H9 (cell line): ENCODE data around the gene CXCL10. TPM values are rescaled to one million over a fixed set of nuclear protein-coding genes. Genes with fewer than 3 reads are reported as not detected.

ENCODE experiments used
- DNase-seq: peaks from one replicate; pipeline ENCODE4 v3.0.0-alpha.2; 2017
- H2AFZ ChIP-seq: one replicate; pipeline ENCODE4 v1.6.1; 2013; ENCODE audit warnings: mild to moderate bottlenecking, low read length, control low read depth, moderate library complexity
- H2AK5ac ChIP-seq: 2 replicates; pipeline ENCODE4 v1.6.1; 2013; ENCODE audit warnings: low read length, control low read depth, mixed read lengths; ENCODE audit not compliant: insufficient read length
- H2BK120ac ChIP-seq: one replicate; pipeline ENCODE4 v1.6.1; 2013; ENCODE audit warnings: low read depth, mild to moderate bottlenecking, low read length, control low read depth, inconsistent platforms; ENCODE audit not compliant: poor library complexity, severe bottlenecking
- H2BK12ac ChIP-seq: 2 replicates; pipeline ENCODE4 v1.6.1; 2013; ENCODE audit warnings: low read length, control low read depth, mixed read lengths, low read depth; ENCODE audit not compliant: insufficient read length
- H2BK15ac ChIP-seq: 2 replicates; pipeline ENCODE4 v1.6.1; 2013; ENCODE audit warnings: low read depth, low read length, control low read depth
- H2BK20ac ChIP-seq: one replicate; pipeline ENCODE4 v1.6.1; 2013; ENCODE audit warnings: low read depth, mild to moderate bottlenecking, low read length, control low read depth, inconsistent platforms; ENCODE audit not compliant: poor library complexity, severe bottlenecking
- H2BK5ac ChIP-seq: 2 replicates; pipeline ENCODE4 v1.6.1; 2013; ENCODE audit warnings: low read length, control low read depth, mixed read lengths; ENCODE audit not compliant: insufficient read length
- H3K14ac ChIP-seq: 2 replicates; pipeline ENCODE4 v1.6.1; 2013; ENCODE audit warnings: low read length, control low read depth; ENCODE audit not compliant: insufficient read depth
- H3K18ac ChIP-seq: 2 replicates; pipeline ENCODE4 v1.6.1; 2013; ENCODE audit warnings: low read depth, mild to moderate bottlenecking, mixed read lengths, low read length, control low read depth; ENCODE audit not compliant: insufficient read length
- H3K23ac ChIP-seq: 2 replicates; pipeline ENCODE4 v1.6.1; 2013; ENCODE audit warnings: low read length, control low read depth, mixed read lengths, low read depth; ENCODE audit not compliant: insufficient read length
- H3K23me2 ChIP-seq: 2 replicates; pipeline ENCODE4 v1.6.1; 2013; ENCODE audit warnings: low read depth, mild to moderate bottlenecking, mixed read lengths, low read length, control low read depth; ENCODE audit not compliant: insufficient read length, poor library complexity, severe bottlenecking
- H3K27ac ChIP-seq: 2 replicates; pipeline ENCODE4 v1.5.1; 2013; ENCODE audit warnings: low read length, control low read depth, mixed read lengths, low read depth; ENCODE audit not compliant: insufficient read length
- H3K27me3 ChIP-seq: 2 replicates; pipeline ENCODE4 v1.6.1; 2013; ENCODE audit warnings: low read length, control low read depth, inconsistent platforms; ENCODE audit not compliant: insufficient read depth
- H3K4ac ChIP-seq: 2 replicates; pipeline ENCODE4 v1.6.1; 2013; ENCODE audit warnings: low read depth, mild to moderate bottlenecking, control low read depth, inconsistent platforms, low read length, moderate library complexity
- H3K4me1 ChIP-seq: 2 replicates; pipeline ENCODE4 v1.6.1; 2013; ENCODE audit warnings: low read length, control low read depth, inconsistent platforms; ENCODE audit not compliant: insufficient read depth
- H3K4me2 ChIP-seq: 2 replicates; pipeline ENCODE4 v1.6.1; 2013; ENCODE audit warnings: low read length, control low read depth, mixed read lengths; ENCODE audit not compliant: insufficient read length, insufficient read depth
- H3K56ac ChIP-seq: 2 replicates; pipeline ENCODE4 v1.6.1; 2013; ENCODE audit warnings: low read depth, mild to moderate bottlenecking, mixed read lengths, low read length, control low read depth; ENCODE audit not compliant: insufficient read length
- H3K79me1 ChIP-seq: 2 replicates; pipeline ENCODE4 v1.6.1; 2013; ENCODE audit warnings: low read depth, mild to moderate bottlenecking, moderate library complexity, low read length, control low read depth, inconsistent platforms; ENCODE audit not compliant: insufficient read depth, poor library complexity, severe bottlenecking
- H3K79me2 ChIP-seq: 2 replicates; pipeline ENCODE4 v1.6.1; 2013; ENCODE audit warnings: low read length, control low read depth, inconsistent platforms; ENCODE audit not compliant: insufficient read depth
- H3K9ac ChIP-seq: 2 replicates; pipeline ENCODE4 v1.6.1; 2013; ENCODE audit warnings: low read length, control low read depth, mixed read lengths; ENCODE audit not compliant: insufficient read length; ENCODE audit errors: extremely low read depth
- H3K9me3 ChIP-seq: one replicate; pipeline ENCODE4 v1.6.1; 2013; ENCODE audit warnings: low read depth, low read length, inconsistent platforms; ENCODE audit not compliant: control insufficient read depth
- H3T11ph ChIP-seq: one replicate; pipeline ENCODE4 v1.6.1; 2013; ENCODE audit warnings: mild to moderate bottlenecking, low read length, control low read depth, inconsistent platforms
- H4K20me1 ChIP-seq: one replicate; pipeline ENCODE4 v1.6.1; 2013; ENCODE audit not compliant: control insufficient read depth, insufficient read length, insufficient read depth
- H4K5ac ChIP-seq: 2 replicates; pipeline ENCODE4 v1.6.1; 2013; ENCODE audit warnings: low read depth, mild to moderate bottlenecking, mixed read lengths, low read length, control low read depth; ENCODE audit not compliant: insufficient read length
- H4K8ac ChIP-seq: replicated peaks from 2 replicates; pipeline ENCODE4 v1.6.1; 2013; ENCODE audit warnings: low read length, control low read depth, mixed read lengths, low read depth; ENCODE audit not compliant: insufficient read length
- H4K91ac ChIP-seq: 2 replicates; pipeline ENCODE4 v1.6.1; 2013; ENCODE audit warnings: low read depth, mild to moderate bottlenecking, moderate library complexity, mixed read lengths, low read length, control low read depth; ENCODE audit not compliant: insufficient read length
- H3K27ac Mint-ChIP-seq, 3 experiments: 2 replicates in 2 of 3; 3 replicates in 1 of 3; pipeline ENCODE4 v1.8.0; 2020 to 2021; ENCODE audit warnings: mixed read lengths in 3 of 3, mild to moderate bottlenecking in 1 of 3, moderate library complexity in 1 of 3
- H3K27me3 Mint-ChIP-seq: 2 replicates; pipeline ENCODE4 v1.8.0; 2021; ENCODE audit warnings: low read depth, mild to moderate bottlenecking, moderate library complexity, mixed read lengths
- H3K36me3 Mint-ChIP-seq, 3 experiments: 2 replicates in 2 of 3; 3 replicates in 1 of 3; pipeline ENCODE4 v1.8.0; 2020 to 2021; ENCODE audit warnings: low read depth in 3 of 3, mixed read lengths in 3 of 3; ENCODE audit not compliant: insufficient read depth in 1 of 3
- H3K4me1 Mint-ChIP-seq, 2 experiments: 2 replicates each; pipeline ENCODE4 v1.8.0; 2020; ENCODE audit warnings: mixed read lengths in 2 of 2
- H3K4me3 Mint-ChIP-seq, 2 experiments: 2 replicates in 1 of 2; 3 replicates in 1 of 2; pipeline ENCODE4 v1.8.0; 2020 to 2021; ENCODE audit warnings: mild to moderate bottlenecking in 2 of 2, mixed read lengths in 2 of 2, moderate library complexity in 1 of 2
- H3K9me3 Mint-ChIP-seq, 2 experiments: 2 replicates in 1 of 2; 3 replicates in 1 of 2; pipeline ENCODE4 v1.8.0; 2020; ENCODE audit warnings: mild to moderate bottlenecking in 2 of 2, mixed read lengths in 2 of 2, moderate library complexity in 1 of 2
- CTCF ChIP-seq: fragments of 200-600 bp; sonication (generic); conservative IDR thresholded peaks from 3 replicates; pipeline ENCODE4 v1.8.0; 2021; ENCODE audit warnings: antibody characterized with exemption, mild to moderate bottlenecking
- WGBS: extraction: QIAGEN DNeasy Blood & Tissue Kit; methylation state at CpG from one replicate; pipeline ENCODE4 v1.1.7; 2013; ENCODE audit warnings: missing lambda C conversion rate, low lambda C conversion rate, mixed read lengths; ENCODE audit not compliant: insufficient read length; ENCODE audit errors: extremely low coverage; 5-methylcytosine and 5-hydroxymethylcytosine counted together
- total RNA-seq: library from RNA; stranded (reverse); gene quantifications from 2 replicates; pipeline ENCODE4 v1.2.1, GENCODE V29; 2021

The CXCL10 gene
- total RNA-seq, 1 experiment from 2014 or later = not detected

GRCh38 chr4:76009311-76009710 is 14.0 kb downstream of the CXCL10 start:
- Histone ChIP-seq H3K9ac (no peak overlapping the region), H3K23ac (no peak overlapping the region), H3K9me3 (no peaks in the 10 kb centered on the region), H2BK5ac (no peak overlapping the region), H3K27ac (no peak overlapping the region), H3K18ac (no peak overlapping the region), H3T11ph (no peak overlapping the region), H3K4me2 (no peak overlapping the region), H3K79me2 (no peaks in the 10 kb centered on the region), H2AK5ac (no peak overlapping the region), H3K4me1 (peaks cover 10% of the 10 kb centered on the region; the same call in 1 of the 2 replicates), H3K79me1 (no peaks in the 10 kb centered on the region), H3K14ac (no peak overlapping the region), H4K5ac (no peak overlapping the region), H3K56ac (no peak overlapping the region), H3K23me2 (no peaks in the 10 kb centered on the region), H2AFZ (no peak overlapping the region), H2BK120ac (no peak overlapping the region), H4K20me1 (no peaks in the 10 kb centered on the region), H2BK20ac (no peak overlapping the region), H3K4ac (no peak overlapping the region), H2BK12ac (no peak overlapping the region), H4K91ac (no peak overlapping the region), H3K27me3 (no peaks in the 10 kb centered on the region), H4K8ac (no peak overlapping the region), H2BK15ac (no peak overlapping the region)
- Mint-ChIP-seq H3K4me1 (peaks cover 16 to 19% of the 10 kb centered on the region in 2 experiments), H3K27ac (no peak overlapping the region), H3K27me3 (peaks cover 9% of the 10 kb centered on the region; the same call in 1 of the 2 replicates), H3K4me3 (no peak overlapping the region), H3K9me3 (no peaks in the 10 kb centered on the region), H3K36me3 (no peaks in the 10 kb centered on the region)
- TF ChIP-seq CTCF = no peak
- DNase-seq = no peak
- WGBS = no CpG with 5 or more reads among the region's 5 CpGs
